DMS79 (cell line): ENCODE data around the gene SRRD.
"Not testable (repeated sequence)": the region's sequence is repeated elsewhere in the genome, so short reads cannot be mapped to it uniquely, and the experiment has no call there.

Source experiments
- DNase-seq: peaks from one replicate; lab custom pipeline; 2025; lab: John Stamatoyannopoulos, UW

The SRRD gene

DNA sequence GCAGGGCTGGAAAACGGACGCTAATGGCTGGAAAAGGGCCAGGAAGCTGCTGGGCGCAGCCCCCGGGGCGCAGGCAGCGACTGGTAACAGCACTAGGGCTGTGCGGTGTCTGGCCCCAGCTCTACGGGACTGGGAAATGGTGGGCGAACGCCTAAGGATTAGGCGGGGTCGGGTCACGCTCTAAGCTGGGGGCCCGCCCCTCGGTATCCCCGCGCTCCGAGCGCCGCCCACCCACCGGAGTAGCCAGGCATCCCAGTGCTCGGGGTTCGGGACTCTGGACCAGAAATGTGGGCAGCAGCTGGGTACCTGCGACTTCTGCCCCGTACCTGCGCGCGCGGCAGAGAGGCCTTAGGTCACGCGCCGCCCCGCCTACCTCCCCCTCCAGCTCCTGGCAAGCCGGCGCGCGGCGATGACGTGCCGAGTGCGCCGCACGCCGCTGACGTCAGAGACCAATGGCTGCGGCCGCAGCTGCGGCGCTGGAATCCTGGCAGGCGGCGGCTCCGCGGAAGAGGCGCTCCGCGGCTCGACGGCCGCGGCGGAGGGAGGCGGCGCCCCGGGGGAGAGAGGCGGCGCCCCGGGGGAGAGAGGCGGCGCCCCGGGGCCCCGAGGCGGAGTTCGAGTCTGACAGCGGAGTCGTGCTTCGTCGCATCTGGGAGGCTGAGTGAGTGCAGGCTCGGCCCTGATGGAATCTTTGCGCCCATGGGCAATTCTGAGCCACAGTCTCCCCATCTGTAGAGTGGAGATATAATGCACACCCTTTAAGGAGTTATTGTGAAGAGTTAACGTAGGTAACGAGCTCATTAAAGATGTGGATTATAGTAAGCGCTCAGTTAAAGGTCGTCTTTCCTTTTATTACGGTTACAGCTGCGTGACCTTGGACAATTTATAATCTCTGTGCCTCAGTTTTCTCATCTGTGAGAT, at the start of gene SRRD, which contains the start of gene HPS4:
SRRD (plus strand) TSS at position 439 of the 921 bp plus-strand sequence; CDS start at position 453, 14 bp downstream.
HPS4 (minus strand) TSS at position 345 of the 921 bp plus-strand sequence. CDS start 2,021 bp downstream, outside the sequence.
- DNase-seq: peak; percentile 45

- no peak for DNase-seq
Observed at GRCh38 chr22:26435327-26436093, 48.2 kb upstream of the SRRD start.

- DNase-seq: no peak
Observed at GRCh38 chr22:26436903-26437515, 46.7 kb upstream of the SRRD start.

- DNase-seq: no peak
Observed at GRCh38 chr22:26437694-26438392, 45.8 kb upstream of the SRRD start.

- not testable (repeated sequence) for DNase-seq
Observed at GRCh38 chr22:26438776-26439175, 44.9 kb upstream of the SRRD start.

DNA sequence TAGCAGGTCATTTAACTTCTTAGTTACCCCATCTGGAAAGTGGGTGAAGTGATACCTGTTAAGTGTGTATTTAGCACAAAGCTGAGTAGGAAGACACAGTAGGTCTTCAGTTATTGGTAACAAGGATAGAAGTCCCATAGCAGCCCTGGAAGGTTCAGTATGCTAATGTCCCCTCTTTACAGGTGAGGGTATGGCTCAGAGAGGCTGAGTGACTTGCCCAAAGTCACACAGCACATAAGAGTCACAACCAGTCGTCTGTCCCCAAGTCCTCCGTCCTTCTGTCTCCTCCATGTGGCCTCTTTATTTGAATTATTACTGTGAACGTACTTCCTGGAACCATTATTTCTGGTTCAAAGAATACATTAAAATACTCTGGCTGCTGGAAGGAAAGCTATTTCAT, 44.1 kb upstream of the SRRD start:
- DNase-seq: no peak

- no peak for DNase-seq
Observed at GRCh38 chr22:26442086-26442756, 41.5 kb upstream of the SRRD start.

GRCh38 chr22:26443901-26444690, 39.6 kb upstream of the SRRD start:
- DNase-seq: no peak

- peak; percentile 35 for DNase-seq
Observed at GRCh38 chr22:26444777-26445176, 38.9 kb upstream of the SRRD start.

DNA sequence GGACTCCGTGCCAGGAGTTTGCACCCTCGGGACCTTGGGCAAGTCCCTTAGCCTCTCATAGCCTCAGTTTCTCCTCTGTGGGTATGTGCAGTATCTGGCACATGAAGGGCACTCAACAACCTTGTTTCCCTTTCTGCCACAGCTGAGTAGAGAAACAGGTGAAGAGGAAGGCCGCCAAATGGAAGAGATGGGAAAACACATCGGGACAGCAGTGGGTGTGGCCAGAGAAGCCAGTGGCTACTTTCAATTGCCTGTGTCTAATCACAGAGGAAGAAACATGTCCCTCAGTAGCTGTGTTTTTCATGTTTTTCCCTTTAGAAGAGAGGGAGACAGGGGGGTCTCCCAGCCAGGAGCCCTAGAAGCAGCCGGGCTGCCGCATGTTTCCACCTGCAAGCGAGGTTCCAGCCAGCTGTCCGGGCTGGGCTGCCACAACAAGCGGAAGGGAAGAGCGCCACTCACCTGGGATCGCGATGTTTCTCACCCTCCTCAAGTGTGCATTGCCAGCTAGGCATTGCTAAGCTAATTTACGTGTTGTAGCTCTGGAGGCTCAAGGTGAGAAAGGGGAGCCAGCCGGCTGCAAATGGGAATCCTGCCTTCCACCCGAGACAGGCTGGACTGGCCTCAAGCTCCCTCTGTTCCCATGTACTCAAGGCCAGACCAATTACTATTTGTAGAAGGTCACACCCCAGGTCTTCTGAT, 38.0 kb upstream of the SRRD start:
- DNase-seq: no peak

DNA sequence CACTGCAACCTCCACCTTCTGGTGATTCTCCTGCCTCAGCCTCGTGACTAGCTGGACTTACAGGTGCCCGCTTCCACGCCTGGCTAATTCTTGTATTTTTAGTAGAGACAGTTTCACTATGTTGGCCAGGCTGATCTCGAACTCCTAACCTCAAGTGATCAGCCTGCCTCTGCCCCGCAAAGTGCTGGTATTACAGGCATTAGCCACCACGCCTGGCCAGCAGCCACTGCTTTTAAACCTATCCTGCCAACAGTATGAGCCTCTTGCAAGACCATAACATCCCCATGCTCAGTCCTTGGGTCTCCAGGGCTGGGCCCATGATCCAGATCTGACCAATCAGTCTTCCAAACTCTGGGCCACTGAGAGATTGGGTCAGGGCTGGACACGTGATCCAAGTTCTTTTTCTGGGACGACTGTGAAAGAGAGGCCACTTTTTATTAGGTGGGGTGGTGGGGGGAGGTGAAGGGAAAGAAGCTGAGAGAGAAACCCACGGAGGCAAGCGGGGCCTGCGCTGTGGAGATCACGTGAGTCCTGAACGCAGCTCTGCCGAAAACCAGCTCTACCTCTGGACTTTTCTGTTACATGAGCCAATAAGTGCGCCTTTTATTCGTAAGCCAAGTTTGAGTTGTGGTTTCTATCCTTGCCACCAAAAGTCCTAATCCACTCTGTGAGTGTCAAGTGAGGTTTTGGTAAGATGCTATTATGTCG, 36.7 kb upstream of the SRRD start:
- no peak for DNase-seq

GRCh38 chr22:26447584-26448329, 35.9 kb upstream of the SRRD start:
- DNase-seq: no peak

GRCh38 chr22:26448334-26448733, 35.3 kb upstream of the SRRD start:
- no peak for DNase-seq

DNA sequence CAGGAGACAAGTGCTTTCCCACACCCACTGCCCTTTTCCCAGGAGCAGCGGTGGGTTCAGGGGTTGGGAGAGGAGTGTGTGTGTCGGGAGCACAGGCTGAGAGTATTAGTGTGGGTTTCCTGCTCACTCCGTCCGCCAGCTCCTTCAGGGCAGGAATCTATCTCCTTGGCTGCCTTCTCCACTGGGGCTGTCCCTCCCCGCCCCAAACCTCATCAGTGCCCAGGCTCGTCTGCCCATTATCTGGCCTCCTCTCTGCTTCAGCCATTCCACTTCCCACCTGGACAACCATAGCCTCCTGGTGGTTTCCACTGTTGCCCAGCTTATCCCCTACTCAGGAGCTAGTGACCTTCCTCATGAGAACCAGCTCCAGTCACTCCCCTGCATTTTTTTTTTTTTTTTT, 34.7 kb upstream of the SRRD start:
- DNase-seq: no peak

GRCh38 chr22:26450453-26451185, 33.1 kb upstream of the SRRD start:
- no peak for DNase-seq

DNA sequence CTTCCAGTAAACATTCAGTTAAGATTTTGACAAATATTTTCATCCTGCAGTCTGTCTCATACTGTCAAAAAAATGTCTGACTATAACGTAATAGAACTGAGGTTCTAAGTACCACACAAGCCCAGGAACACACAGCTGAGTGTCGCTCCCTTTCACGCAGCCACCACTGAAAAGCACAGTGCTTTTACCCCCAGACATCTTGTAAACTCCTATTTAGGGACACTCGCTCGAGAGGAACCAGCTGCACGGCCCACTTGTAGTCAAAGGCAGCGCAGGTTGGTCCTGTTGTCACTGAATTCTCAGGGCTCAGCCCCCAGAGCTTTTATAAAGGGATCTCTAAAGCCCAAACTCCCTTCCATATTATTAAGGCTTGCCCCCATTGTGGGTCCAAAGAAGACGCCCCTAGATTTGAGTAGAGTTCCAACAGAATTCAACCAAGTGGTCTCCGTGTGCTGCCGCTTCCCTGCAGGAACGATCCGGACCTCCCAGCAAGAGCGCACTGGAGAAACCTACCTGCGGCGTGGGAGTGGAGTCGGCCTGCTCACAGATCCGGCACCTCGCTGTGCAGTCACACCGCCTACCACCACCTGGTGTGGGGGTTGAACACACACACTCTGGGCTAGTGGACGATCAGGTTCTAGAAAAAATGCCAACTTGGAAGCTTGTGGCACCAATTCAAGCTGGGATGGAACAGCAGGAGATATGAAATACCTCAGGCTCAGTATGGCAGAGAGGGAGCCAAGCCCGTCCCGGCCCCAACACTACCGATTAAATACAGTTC, 31.3 kb upstream of the SRRD start:
- DNase-seq: no peak

DNA sequence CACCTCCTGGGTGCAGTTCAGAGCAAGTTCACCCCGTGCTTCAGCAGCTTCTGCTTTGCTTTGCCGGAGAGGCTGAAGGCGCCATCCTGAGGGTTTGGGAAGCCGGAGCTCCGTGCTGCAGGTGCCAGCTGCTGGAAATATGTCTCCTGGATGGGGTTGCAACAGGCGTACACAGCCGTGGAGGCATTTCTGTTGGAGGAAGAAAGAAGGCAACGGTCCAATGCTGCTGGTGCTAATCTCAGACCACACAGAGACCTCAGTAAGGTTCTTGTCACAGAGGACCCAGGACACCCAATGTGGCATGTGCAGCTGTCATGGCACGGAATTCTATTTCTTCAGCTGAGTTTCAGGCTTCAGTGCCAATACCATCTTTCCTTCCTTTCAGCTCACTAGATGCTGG, 30.5 kb upstream of the SRRD start:
- DNase-seq: no peak
